ENCODE results near the gene GPC6.

Gene GPC6

DNA sequence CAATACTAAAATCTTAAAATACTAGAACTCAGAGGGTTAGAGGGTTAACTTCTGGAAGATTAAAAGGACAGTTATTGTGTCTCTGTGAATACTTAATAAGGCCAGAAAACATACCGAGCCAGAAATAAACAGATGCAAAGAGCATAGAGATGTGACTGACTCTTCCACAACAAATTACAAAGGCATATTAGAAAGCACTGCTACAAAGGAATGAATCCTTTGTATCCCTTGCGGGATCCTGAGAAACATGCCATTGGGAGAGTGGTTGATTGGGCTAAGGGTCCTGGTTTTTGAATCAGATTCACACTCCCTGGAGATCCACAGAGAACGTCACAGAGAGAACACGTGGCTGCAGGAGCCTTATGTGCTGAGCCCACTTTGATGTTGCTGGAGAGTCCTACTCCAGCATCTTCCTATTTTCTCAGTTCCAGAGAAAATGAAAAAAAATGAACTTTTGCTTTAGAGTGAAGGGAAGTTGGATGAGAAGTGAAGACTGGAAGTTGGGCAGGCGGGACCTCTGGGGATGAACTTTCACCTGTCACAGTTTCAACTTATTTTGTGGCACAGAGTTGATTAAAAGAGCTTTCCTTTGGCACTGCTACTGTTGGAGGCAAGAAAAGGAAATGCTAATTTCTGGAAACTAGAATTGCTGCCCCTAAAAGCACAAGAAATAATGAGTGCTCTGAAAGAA is 943.0 kb downstream of the GPC6 start:
- TF ChIP-seq, protein P1, sequence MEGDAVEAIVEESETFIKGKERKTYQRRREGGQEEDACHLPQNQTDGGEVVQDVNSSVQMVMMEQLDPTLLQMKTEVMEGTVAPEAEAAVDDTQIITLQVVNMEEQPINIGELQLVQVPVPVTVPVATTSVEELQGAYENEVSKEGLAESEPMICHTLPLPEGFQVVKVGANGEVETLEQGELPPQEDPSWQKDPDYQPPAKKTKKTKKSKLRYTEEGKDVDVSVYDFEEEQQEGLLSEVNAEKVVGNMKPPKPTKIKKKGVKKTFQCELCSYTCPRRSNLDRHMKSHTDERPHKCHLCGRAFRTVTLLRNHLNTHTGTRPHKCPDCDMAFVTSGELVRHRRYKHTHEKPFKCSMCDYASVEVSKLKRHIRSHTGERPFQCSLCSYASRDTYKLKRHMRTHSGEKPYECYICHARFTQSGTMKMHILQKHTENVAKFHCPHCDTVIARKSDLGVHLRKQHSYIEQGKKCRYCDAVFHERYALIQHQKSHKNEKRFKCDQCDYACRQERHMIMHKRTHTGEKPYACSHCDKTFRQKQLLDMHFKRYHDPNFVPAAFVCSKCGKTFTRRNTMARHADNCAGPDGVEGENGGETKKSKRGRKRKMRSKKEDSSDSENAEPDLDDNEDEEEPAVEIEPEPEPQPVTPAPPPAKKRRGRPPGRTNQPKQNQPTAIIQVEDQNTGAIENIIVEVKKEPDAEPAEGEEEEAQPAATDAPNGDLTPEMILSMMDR (IDR thresholded peaks at IDR 0.05; ENCODE audit: extremely low read depth, insufficient read depth, missing control alignments) = no peak
- in situ Hi-C loops (cut with MboI; ENCODE audit: low pct_unique_long_range_greater_than_20kb, low sequenced_read_pairs, unreplicated experiment) = no loop called here
- no peak for DNase-seq (ENCODE audit: low spot score)

DNA sequence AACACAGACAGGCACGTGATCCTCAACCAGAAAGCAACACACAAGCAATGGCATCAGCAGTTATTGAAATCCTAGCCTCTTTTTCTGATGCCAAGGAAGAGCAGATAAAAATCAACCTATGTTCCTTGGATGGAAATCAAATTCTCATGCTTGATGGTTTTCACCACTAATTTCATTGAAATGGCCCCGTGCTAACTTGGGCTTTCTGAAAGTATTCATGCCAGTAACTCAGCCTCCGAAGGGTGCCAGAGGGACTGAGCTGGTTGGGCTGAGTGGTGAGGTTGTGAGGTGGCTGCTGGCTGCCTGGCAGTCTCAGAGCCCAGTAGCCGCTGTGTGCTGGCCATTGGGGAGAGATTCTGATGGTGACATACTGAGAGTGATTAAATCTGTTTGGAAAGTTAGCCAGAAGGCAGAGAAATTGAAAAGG is 943.6 kb downstream of the GPC6 start:
- no peak for DNase-seq (ENCODE audit: low spot score)
- in situ Hi-C loops (cut with MboI; ENCODE audit: low pct_unique_long_range_greater_than_20kb, low sequenced_read_pairs, unreplicated experiment) = no loop called here
- TF ChIP-seq, protein P1 (IDR thresholded peaks at IDR 0.05; ENCODE audit: extremely low read depth, insufficient read depth, missing control alignments) = no peak

GRCh38 chr13:94172416-94172815 is 945.8 kb downstream of the GPC6 start:
- in situ Hi-C loops (cut with MboI; ENCODE audit: low pct_unique_long_range_greater_than_20kb, low sequenced_read_pairs, unreplicated experiment) = no loop called here
- TF ChIP-seq, protein P1 (IDR thresholded peaks at IDR 0.05; ENCODE audit: extremely low read depth, insufficient read depth, missing control alignments) = no peak
- DNase-seq (ENCODE audit: low spot score) = no peak

- no peak for DNase-seq (ENCODE audit: low spot score)
- TF ChIP-seq, protein P1 (IDR thresholded peaks at IDR 0.05; ENCODE audit: extremely low read depth, insufficient read depth, missing control alignments) = no peak
- in situ Hi-C loops (cut with MboI; ENCODE audit: low pct_unique_long_range_greater_than_20kb, low sequenced_read_pairs, unreplicated experiment) = no loop called here
These were observed 946.8 kb downstream of the GPC6 start for GRCh38 chr13:94173312-94173854.

DNA sequence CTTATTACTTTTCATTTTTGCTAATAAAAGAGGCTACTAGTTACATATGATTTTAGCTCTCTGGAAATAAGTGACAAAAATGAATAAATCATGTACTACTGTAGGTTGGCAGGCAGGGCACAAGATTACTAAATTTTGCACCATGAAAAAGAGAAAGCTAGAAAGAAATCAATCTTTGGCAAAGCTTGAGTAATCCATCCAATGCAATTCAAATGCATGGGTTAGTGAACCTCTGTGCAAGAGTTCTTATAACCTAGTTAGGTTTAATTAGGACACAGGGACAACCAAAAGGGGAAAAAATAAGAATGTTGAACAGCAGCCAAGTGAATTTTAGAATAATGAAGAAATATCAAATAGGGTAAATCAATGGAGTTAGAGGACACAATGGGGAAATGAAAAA is 947.4 kb downstream of the GPC6 start:
- TF ChIP-seq, protein P1 (IDR thresholded peaks at IDR 0.05; ENCODE audit: extremely low read depth, insufficient read depth, missing control alignments) = no peak
- in situ Hi-C loops (cut with MboI; ENCODE audit: low pct_unique_long_range_greater_than_20kb, low sequenced_read_pairs, unreplicated experiment) = no loop called here
- DNase-seq (ENCODE audit: low spot score) = no peak

DNA sequence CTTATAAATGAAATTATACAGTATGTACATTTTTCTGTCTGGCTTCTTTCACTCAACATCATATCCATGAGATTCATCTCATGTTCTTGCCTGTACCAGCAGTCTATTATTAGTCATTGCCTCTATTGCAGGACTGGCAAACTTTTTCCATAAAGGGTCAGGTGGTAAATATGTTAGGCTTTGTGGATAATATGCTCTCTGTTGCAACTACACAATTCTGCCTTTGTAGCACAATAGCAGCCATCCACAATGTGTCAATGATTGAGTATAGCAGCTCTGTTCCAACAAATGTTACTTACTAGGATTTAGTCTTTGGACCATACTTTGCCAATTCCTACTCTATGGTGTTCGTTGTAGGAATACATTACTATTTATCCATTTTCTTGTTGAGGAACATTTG is 948.5 kb downstream of the GPC6 start:
- TF ChIP-seq, protein P1 (IDR thresholded peaks at IDR 0.05; ENCODE audit: extremely low read depth, insufficient read depth, missing control alignments) = no peak

More for the DNA sequence above, 948.5 kb downstream of the GPC6 start:
- in situ Hi-C loops (cut with MboI; ENCODE audit: low pct_unique_long_range_greater_than_20kb, low sequenced_read_pairs, unreplicated experiment) = no loop called here
- no peak for DNase-seq (ENCODE audit: low spot score)
